ENCODE measurements around the gene FAM221B. TPM values are rescaled to one million over a fixed set of nuclear protein-coding genes. Genes with fewer than 3 reads are reported as not detected.

Gene FAM221B
- total RNA-seq, 6 experiments from 2014 or later = not detected

DNA sequence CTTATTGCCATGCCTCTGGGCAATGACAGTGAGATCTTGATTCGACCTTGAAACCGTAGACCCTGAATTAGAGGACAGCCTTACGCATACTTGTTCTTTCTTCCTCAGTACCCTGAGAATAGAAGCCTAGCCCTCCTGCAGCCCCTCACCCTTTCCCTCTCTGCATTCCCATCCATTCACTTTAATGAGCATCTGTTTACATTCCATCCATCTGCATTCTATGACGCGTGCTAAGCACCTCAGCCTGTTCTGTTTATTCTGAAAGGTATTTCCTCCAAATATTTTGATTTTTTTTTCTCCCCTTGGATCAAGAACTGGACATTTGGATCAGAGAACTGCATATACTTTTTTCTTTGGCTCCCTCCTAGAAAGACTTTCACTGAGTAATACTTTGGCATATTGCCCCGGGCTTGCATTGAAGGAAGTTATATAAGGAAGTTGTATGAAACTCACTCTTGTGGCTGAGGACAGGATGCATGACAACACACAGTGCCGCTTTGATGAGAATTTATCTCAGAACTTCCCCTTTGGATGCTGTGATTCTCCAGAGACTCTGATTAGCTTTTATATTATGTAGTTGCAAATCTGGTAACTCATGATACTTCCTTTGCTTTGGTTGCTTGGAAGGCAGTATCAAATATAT lies 16.2 kb upstream of the FAM221B start:
- Histone ChIP-seq H3K27ac (no peak overlapping the region), H3K4me3 (no peak overlapping the region), H3K36me3 (peaks cover 0 to 3% (median 0%) of the 10 kb centered on the region in 4 donors), H3K9me3 (no peaks in the 10 kb centered on the region), H3K27me3 (no peaks in the 10 kb centered on the region), H3K4me1 (no peaks in the 10 kb centered on the region)
- intact Hi-C loops (cut with DNase I) = no loop called here
- TF ChIP-seq POLR2A (IDR thresholded peaks at IDR 0.05) = no peak
- TF ChIP-seq, protein P1, sequence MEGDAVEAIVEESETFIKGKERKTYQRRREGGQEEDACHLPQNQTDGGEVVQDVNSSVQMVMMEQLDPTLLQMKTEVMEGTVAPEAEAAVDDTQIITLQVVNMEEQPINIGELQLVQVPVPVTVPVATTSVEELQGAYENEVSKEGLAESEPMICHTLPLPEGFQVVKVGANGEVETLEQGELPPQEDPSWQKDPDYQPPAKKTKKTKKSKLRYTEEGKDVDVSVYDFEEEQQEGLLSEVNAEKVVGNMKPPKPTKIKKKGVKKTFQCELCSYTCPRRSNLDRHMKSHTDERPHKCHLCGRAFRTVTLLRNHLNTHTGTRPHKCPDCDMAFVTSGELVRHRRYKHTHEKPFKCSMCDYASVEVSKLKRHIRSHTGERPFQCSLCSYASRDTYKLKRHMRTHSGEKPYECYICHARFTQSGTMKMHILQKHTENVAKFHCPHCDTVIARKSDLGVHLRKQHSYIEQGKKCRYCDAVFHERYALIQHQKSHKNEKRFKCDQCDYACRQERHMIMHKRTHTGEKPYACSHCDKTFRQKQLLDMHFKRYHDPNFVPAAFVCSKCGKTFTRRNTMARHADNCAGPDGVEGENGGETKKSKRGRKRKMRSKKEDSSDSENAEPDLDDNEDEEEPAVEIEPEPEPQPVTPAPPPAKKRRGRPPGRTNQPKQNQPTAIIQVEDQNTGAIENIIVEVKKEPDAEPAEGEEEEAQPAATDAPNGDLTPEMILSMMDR (IDR thresholded peaks at IDR 0.05) = no peak
- ATAC-seq (peak; percentile 75 to 90 (median 82)), DNase-seq (no peak)
- WGBS (ENCODE audit: insufficient coverage, low coverage, low lambda C conversion rate, missing lambda C conversion rate) = 52% methylated on average over 7 of the region's 7 CpGs

DNA sequence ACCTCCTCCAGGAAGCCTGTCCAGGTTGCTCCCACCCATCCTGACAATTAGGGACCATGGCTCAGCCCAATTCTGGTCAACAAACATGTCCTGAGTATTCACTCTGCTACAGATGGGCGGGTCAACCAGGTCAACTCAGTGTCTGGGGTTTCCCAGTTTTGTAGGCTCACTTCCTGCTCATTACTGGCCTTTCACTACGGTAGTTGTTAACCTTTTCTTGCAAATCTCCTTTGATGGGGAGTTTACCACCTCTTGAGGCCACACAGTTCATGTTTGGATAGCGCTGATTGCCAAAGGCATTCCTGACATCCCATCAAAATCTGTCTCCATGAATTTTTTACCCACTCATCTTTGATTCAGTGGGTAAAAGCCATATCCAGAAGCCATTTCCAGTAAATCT lies 14.3 kb upstream of the FAM221B start:
- 51% methylated on average over 2 of the region's 3 CpGs for WGBS (ENCODE audit: insufficient coverage, low coverage, low lambda C conversion rate, missing lambda C conversion rate)
- intact Hi-C loops (cut with DNase I) = no loop called here
- peaks cover 0 to 3% (median 0%) of the 10 kb centered on the region in 4 donors for H3K36me3 ChIP-seq
- DNase-seq (no peak), ATAC-seq (peak in 1 of 4 donors; percentile 40)
- no peak for TF ChIP-seq POLR2A (IDR thresholded peaks at IDR 0.05)
- TF ChIP-seq, protein P1 (IDR thresholded peaks at IDR 0.05) = no peak
- H3K9me3 ChIP-seq = no peaks in the 10 kb centered on the region
- no peaks in the 10 kb centered on the region for H3K4me1 ChIP-seq
- H3K27ac ChIP-seq = no peak overlapping the region
- no peak overlapping the region for H3K4me3 ChIP-seq
- no peaks in the 10 kb centered on the region for H3K27me3 ChIP-seq

GRCh38 chr9:35842020-35842745 lies 13.7 kb upstream of the FAM221B start:
- TF ChIP-seq POLR2A (IDR thresholded peaks at IDR 0.05) = no peak
- TF ChIP-seq, protein P1 (IDR thresholded peaks at IDR 0.05) = no peak
- ATAC-seq (no peak), DNase-seq (peak in 1 of 3 donors; percentile 39)
- Histone ChIP-seq H3K9me3 (no peaks in the 10 kb centered on the region), H3K27me3 (no peaks in the 10 kb centered on the region), H3K36me3 (peaks cover 0 to 3% (median 0%) of the 10 kb centered on the region in 4 donors), H3K4me3 (no peak overlapping the region), H3K4me1 (no peaks in the 10 kb centered on the region), H3K27ac (no peak overlapping the region)
- 65% methylated on average over 4 of the region's 17 CpGs for WGBS (ENCODE audit: insufficient coverage, low coverage, low lambda C conversion rate, missing lambda C conversion rate)
- intact Hi-C loops (cut with DNase I) = no loop called here

- WGBS (ENCODE audit: insufficient coverage, low coverage, low lambda C conversion rate, missing lambda C conversion rate) = 40% methylated on average over 2 of the region's 5 CpGs
- H3K4me1 ChIP-seq = no peaks in the 10 kb centered on the region
- no peaks in the 10 kb centered on the region for H3K9me3 ChIP-seq
- DNase-seq (peak in 1 of 3 donors; percentile 36), ATAC-seq (no peak)
- no peaks in the 10 kb centered on the region for H3K36me3 ChIP-seq
- H3K4me3 ChIP-seq = no peak overlapping the region
- no peaks in the 10 kb centered on the region for H3K27me3 ChIP-seq
- H3K27ac ChIP-seq = no peak overlapping the region
- intact Hi-C loops (cut with DNase I) = no loop called here
- TF ChIP-seq, protein P1 (IDR thresholded peaks at IDR 0.05) = no peak
- no peak for TF ChIP-seq POLR2A (IDR thresholded peaks at IDR 0.05)
Observed at GRCh38 chr9:35841645-35841900, 13.0 kb upstream of the FAM221B start.
